ENCODE data around the gene INHBB.
"Not testable (repeated sequence)": the region's sequence is repeated elsewhere in the genome, so short reads cannot be mapped to it uniquely, and the experiment has no call there.

Gene INHBB

DNA sequence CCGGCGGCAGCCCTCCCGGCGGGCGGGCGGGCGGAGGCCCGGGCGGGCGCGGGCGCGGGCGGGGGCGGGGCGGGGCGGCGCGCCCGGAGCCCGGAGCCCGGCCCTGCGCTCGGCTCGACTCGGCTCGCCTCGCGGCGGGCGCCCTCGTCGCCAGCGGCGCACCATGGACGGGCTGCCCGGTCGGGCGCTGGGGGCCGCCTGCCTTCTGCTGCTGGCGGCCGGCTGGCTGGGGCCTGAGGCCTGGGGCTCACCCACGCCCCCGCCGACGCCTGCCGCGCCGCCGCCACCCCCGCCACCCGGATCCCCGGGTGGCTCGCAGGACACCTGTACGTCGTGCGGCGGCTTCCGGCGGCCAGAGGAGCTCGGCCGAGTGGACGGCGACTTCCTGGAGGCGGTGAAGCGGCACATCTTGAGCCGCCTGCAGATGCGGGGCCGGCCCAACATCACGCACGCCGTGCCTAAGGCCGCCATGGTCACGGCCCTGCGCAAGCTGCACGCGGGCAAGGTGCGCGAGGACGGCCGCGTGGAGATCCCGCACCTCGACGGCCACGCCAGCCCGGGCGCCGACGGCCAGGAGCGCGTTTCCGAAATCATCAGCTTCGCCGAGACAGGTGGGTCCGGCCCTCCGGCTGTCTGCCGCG, at the start of gene INHBB:
Gene INHBB (plus strand): TSS at position 111 of the 641 bp plus-strand sequence. CDS start 53 bp downstream, at position 164.
- no peak for DNase-seq

DNA sequence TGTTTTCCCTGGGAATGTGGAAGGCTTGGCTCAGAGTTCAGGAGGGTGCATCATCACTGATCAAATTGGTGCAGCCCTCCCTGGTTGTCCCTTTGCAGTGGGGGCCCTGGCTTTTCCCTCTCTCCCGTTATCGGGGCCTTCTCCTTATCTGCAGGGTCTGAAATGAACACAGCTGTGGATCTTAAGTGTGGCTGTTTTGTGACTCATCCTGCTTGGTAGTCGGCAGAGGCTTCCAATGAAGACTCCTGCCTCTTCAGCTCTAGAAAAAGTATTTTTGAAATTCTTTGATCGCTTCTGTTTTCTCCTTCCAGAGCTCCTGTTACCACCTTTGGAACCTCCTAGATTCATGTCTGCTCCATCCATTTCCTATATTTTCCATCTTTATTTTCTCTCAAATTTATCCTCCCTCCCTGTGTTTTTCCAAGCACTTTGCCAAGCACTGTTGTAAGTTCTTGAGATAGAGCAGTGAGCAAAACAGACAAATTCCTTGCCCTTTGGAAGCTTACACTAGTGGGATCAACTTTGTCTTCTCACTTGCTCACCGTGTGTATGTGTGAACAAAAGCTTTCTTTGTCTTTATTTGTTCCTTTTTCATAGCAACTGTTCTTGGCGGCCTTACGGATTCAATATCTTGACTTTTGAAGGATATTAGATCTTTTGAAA, 47.6 kb upstream of the INHBB start:
- no peak for DNase-seq

DNA sequence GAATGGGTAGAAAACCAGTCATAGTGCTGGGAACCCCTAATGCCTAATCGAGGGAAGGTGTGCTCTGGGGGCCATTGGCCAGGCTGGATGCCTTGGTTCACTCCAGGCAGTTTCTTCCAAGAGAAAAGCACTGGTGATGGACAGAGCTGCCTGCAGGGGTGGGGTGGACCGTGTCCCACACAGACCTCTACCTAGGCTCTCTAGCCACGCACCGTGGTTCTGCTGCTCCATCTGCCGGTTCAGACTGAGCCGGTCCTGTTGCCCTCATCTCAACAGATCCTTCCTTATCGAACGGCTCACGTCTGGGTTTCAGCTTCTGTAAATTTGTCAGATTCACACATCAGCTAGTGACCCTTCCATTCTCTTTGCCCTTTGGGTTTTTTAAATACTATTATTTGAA, 46.9 kb upstream of the INHBB start:
- DNase-seq = no peak

DNA sequence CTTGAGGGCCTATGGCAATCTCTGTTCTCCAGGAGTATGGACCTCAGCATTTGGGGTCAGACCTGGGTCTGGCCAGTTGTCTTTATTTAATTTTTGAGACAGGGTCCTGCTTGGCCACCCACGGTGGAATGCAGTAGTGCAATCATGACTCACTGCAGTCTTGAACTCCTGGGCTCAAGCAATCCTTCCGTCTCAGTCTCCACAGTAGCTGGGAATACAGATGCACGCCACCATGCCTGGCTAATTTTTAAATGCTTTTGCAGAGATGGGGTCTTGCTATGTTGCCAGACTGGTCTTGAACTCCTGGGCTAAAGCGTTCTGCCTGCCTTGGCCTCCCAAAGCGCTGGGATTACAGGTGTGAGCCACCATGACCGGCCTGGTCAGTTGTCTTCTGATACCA, 46.4 kb upstream of the INHBB start:
- DNase-seq = no peak

DNA sequence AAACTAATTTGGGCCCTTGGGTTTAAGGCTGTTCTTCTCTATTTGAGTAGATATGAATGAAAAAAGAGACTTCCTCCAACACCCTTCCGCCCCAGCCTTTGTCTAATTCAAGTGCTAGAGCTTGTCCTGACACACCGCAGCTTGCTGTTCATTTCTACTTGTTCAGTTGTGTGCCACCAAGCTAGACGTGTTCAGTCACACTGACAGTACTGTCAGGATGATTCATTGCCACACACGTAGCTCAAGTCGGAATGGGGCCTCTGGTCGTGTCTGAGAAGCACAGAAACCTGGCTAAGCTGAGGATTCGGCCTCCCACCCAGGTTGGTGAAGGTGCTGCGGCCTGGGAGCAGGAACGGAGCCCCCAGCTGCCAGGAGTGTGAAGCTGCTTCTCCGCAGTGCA, 45.6 kb upstream of the INHBB start:
- DNase-seq = no peak

DNA sequence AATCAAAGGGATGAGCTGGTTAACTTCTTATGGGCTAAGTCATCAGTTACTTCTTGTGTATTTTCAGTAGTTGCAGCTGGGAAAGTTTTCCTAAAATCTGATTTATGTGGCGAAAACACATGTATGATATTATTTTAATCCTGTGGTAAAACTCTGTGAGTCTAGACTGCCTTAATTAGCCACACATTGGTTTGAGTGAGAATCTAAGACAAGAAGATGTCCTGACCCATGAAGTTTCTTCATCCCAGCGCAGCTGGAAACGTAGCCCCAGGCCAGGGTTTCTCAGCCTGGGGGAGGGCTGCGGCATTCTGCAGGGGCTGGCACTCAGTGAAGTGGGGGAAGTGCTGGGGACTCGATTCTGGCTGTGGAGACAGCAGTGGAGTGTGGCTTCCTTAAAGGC, 44.7 kb upstream of the INHBB start:
- no peak for DNase-seq

DNA sequence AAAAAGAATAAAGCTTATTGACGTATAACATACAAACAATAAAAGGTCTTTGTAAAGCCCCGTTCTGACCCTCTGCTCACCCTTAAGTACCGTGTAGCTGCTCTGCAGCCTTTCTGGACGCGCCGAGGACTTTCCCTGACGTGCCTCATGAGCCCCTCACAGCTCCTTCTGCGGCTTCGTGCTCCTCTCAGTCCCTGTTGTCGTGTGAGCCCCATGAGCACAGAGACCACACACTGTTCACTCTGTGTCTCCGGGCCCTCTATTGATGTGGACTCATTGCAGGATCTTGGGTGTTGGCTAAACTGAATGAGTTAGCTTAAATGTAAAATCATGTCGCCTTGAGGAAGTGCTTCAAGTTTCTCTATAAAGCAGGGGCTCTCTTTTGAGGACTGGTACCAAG, 43.6 kb upstream of the INHBB start:
- DNase-seq = no peak

DNA sequence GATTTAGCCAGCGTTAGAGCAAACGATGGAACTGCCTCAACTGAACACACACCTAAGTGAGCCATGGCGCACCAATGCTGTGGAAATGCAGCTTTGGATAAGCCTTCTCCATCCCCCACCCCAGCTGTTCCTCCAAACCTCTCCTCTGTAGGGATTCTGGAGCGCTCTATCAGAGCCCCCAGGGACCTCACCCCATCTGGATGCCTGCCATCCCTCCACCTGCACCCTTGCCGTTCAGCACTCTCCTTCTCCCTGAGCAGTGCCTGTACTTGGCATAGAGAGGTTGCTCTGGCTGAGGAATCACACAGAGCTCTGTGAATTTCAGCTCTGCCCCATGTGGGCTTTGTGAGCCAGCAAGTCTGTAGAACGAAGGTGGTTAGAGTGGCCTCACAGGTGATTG, 42.8 kb upstream of the INHBB start:
- no peak for DNase-seq

GRCh38 chr2:120305296-120305695, 40.6 kb upstream of the INHBB start:
- DNase-seq = no peak

- DNase-seq = no peak
Observed at GRCh38 chr2:120305937-120306490, 39.9 kb upstream of the INHBB start.

- DNase-seq = no peak
Observed at GRCh38 chr2:120307482-120307881, 38.5 kb upstream of the INHBB start.

DNA sequence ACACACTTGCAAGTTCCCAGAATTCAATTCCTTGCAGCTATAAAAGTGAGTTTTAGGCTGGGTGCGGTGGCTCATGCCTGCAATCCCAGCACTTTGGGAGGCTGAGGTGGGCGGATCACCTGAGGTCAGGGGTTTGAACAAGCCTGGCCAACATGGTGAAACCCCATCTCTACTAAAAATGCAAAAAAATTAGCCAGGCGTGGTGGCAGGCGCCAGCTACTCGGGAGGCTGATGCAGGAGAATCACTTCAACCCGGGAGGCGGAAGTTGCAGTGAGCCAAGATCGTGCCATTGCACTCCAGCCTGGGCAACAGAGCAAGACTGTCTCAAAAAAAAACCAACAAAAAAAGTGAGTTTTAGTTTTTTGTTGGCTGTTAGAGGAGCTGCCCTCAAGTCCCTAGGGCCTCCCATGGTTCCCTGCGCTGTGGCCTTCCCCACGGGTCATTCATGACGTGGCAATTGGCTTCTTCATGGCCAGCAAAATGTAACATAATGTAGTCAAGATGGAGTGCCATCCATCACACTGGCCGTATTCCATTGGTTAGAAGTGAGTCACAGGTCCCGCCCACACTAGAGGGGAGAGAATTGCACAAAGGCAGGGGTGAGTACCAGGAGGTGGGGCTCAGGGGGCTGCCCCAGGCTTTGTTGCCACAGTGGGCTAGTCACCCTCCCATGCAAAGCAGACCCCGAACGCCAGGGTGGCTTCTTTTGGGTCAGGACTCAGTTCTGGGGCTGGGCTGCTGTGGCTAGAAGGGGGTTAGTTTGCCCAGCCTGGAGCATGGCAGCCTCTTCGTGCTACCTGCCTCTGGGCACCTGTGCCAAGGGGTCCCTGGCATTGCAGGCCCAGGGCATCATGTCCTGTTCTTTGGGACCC, 37.7 kb upstream of the INHBB start:
- DNase-seq = no peak

DNA sequence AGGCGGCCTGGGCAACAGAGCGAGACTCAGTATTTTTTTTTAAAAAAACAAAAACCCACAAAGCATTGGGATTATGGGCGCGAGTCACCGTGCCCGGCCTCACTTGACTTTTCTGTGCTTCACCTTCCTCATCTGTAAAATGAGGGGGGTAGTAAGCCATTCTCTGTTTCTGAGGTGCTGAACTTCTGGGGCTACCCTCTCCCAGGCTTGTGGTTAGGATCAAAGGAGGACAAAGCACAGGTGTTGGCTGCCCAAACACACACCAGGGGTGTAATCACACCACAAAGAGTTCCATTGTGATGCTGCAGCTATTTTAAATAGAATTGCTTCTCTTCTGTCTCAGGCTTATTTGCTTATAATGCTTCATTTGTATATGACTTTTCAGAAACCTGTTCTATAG, 35.8 kb upstream of the INHBB start:
- DNase-seq = no peak

GRCh38 chr2:120310841-120311240, 35.1 kb upstream of the INHBB start:
- DNase-seq = not testable (repeated sequence)

DNA sequence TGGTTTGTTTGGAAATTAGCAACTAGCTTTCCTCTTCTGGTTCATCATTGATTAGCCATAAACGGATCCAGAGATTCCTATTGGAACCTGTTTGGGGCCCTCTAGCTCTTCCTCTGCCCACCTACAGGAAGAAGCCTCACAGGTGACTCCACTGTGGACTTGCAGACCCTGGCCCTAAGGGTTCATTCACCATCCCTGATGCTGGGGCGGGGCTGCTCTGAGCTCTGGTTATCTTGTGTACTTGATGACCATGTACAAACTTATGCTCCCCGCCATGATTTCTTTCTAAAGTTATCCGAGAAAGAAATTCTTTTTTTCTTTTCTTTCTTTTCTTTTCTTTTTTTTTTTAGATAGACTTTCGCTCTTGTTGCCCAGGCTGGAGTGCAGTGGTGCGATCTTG, 33.9 kb upstream of the INHBB start:
- no peak for DNase-seq

DNA sequence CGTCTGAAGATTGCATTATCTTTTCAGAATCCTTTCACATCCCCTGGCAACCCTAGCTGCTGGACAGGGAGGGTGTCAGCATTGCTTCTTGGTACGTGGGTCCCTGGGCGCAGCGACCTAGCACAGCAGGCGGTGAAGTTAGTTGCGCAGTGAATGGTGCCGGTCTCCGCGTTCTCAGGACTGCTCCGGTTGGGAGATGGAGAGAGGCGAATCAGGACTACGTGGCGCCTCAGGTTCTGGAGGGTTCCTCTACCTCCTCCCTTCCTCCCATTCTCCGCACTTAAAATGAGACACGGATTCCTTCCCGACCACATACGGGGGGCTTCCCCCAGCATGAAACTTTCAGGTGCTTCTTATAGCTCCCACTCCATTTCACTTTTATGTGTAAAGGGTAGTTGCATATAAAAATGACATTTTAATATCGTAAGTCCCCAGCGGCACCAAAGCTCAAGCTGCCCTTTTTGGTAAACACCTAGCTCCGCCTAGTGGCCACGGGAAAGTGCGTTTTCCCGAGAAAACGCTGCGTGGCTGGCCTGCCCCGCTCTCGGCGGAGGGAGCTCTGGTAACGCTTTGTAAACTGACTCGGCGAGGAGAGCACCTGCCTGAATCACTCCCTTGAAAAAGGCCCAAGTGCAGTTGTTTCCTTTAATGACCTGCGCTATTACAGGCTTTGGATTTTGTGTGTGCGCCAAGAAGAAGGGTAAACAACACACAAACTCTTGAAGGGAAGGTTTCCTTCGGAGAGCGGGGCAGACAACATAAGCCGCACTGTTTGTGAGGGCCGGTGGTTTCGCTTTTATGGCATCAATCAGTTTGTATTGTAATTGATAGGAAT, 32.9 kb upstream of the INHBB start:
- peak; percentile 59 for DNase-seq

DNA sequence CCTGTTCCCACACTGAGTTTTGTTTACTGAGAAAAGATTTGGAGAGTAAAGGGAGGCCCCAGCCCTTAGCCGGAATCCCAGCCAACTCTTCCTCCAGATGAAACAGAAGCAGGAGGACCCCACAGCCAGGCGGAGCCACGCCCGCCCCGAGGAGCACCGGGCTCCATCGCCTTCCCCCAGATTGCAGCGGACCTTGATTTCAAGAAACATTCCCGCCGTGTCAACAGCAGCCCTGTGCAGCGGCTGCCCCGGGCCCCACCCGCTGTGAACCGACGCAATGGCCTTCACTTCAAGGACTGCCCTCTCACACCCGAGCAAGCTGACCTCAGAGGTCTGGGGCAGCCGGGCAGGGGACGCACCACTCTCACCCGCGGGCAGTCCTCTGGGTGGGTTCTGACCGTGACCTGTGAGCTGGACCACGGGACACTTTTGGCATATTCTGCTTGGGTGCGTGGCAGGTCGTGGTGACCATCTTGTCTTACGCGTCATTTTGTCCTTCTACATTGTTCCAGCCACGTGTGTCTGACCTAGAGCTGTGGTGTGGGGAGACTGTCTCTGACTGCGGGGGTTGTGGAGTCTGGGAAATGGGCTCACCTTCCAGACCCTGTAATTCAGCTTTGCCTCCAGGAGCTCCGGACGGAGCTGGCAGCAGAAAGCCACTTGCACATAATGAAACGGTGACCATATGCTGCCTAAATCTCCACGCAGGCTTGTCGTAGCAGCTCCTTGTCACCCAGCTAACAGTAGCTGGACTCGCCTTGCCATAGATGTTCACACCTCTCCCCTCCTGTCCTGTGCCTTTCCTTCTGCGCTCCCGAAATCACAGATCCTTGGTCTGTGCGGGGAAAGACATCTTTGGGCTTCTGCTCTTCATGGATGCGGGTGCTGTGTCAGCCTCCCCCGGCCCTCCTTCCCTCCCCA, 32.0 kb upstream of the INHBB start:
- DNase-seq = no peak

- no peak for DNase-seq
Observed at GRCh38 chr2:120314690-120315366, 31.1 kb upstream of the INHBB start.

DNA sequence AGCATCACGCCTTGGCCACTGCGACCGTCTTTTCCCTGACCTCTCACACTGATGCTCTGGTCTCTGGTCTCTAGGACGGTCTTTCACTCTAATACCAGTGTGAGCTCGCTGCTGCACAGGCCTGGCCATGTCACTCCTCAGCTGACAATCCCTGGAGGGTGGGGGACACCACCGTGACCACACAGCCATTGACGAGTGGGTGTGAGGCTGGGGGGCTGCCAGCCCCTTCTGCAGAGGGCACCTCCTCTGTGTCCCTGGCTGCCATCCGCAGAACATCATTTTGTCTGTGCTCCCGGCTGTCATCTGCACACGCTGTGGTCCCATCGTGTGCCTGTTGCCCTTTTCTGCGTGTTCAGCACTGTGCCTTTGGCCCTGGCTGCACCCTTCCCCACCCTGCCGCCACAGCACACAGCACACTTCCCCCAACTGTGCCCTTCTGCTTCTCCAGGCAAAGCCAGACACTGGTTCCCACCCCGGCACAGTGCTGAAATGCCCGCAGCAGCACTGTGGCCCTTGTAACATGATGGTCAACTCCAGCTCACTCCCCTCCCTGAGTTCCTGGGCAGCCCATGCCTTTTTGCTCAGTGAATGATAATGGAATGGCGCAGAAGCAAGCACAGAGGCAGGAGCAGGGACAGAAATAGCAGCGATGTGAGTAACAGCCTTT, 30.4 kb upstream of the INHBB start:
- no peak for DNase-seq

DNA sequence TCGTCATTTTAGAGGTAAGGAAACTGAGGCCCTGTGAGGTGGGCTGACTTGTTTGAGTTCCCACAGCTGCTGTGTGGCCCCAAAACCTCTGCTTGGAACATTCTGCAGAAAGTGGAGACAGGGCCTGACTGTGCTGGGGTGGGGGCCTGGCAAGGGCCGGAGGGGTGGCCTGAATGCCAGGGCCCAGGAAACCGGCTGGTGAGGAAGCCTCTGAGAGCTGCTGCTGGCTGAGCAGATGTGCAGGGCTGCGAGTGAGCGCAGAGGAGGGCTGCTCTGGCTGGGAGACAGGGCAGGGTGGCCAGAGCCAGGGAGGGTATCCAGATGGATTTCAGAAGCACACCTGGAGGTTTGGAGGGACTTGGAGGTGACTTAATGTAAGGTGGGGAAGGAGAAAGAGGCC, 29.9 kb upstream of the INHBB start:
- DNase-seq = no peak
